Measurements from ENCODE around the gene SLC13A1.

SLC13A1 gene

DNA sequence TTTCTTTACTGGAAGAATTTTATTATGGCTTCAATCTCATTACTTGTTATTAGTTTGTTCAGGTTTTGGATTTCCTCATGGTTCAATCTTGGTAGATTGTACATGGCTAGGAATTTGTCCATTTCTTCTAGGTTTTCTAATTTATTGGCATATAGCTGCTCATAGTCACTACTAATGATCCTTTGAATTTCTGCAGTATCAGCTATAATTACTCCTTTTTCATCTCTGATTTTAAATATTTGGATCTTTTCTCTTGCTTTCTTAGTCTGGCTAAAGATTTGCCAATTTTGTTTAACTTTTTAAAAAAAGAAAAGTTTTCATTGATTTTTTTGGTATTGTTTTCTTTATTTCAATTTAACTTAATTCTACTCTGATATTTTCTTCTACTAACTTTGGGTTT, 59.2 kb downstream of the SLC13A1 start:
- no peak overlapping the region for H2AFZ ChIP-seq (ENCODE audit: low read depth, low read length)
- H3K14ac ChIP-seq (ENCODE audit: low read length in 2 of 2): no peak overlapping the region
- no peak for DNase-seq
- H2BK15ac ChIP-seq (ENCODE audit: low read depth, poor library complexity, severe bottlenecking): no peak overlapping the region
- H3K27ac ChIP-seq (ENCODE audit: low read length, poor library complexity, severe bottlenecking): no peak overlapping the region
- H3K4me3 ChIP-seq (ENCODE audit: insufficient read depth in 1 of 2, low read depth in 1 of 2, low read length in 2 of 2): no peak overlapping the region
- no peak overlapping the region for H3K4me2 ChIP-seq (ENCODE audit: low read length, poor library complexity, severe bottlenecking)
- no peak overlapping the region for H3K4ac ChIP-seq (ENCODE audit: low read depth in 1 of 2, low read length in 2 of 2)
- H4K8ac ChIP-seq (ENCODE audit: low read length): no peak overlapping the region
- H3K27me3 ChIP-seq (ENCODE audit: control insufficient read depth in 1 of 2, insufficient read depth in 1 of 2, low read length in 2 of 2): no peaks in the 10 kb centered on the region
- peaks cover 4% of the 10 kb centered on the region for H3K9me3 ChIP-seq (ENCODE audit: control insufficient read depth, low read length)
- H2BK120ac ChIP-seq (ENCODE audit: low read depth, low read length): no peak overlapping the region
- no peaks in the 10 kb centered on the region for H3K79me1 ChIP-seq (replicated peaks; ENCODE audit: low read length, poor library complexity, severe bottlenecking)
- H3K4me1 ChIP-seq (ENCODE audit: control insufficient read depth, insufficient read depth, low read depth, low read length): peaks cover 2% of the 10 kb centered on the region
- no peak overlapping the region for H2BK5ac ChIP-seq (ENCODE audit: low read depth, low read length, poor library complexity, severe bottlenecking)
- H2AK5ac ChIP-seq (ENCODE audit: low read length, severe bottlenecking): no peak overlapping the region
- no peaks in the 10 kb centered on the region for H3K36me3 ChIP-seq (ENCODE audit: control insufficient read depth in 1 of 2, insufficient read depth in 2 of 2, low read depth in 1 of 2, low read length in 2 of 2)
- H4K91ac ChIP-seq (ENCODE audit: low read length): no peak overlapping the region
- no peak overlapping the region for H3K23ac ChIP-seq (ENCODE audit: low read length in 2 of 2)
- H3K18ac ChIP-seq (ENCODE audit: low read depth in 1 of 2, low read length in 2 of 2): no peak overlapping the region
- no peak overlapping the region for H2BK12ac ChIP-seq (ENCODE audit: low read length in 2 of 2)
- no peak overlapping the region for H3K9ac ChIP-seq (ENCODE audit: low read length)

DNA sequence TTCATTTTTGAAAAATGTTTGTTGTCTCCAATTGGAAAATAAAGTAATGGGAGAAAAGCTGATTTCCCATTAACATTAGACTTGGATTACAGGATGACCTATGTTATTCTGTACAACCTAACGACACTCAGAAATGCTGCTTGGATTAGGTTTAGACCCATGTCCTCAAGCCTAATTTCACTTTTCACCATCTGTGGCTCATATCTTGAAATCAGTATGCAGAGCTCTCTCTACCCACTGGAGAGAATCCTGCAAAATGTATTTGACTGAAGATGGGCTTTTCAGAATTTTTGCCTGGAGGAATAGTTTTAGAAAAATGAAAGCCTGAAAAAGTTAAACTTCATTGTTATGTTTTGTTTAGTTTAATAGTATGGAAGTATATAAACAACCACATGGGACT, 63.8 kb downstream of the SLC13A1 start:
- H2BK5ac ChIP-seq (ENCODE audit: low read depth, low read length, poor library complexity, severe bottlenecking): no peak overlapping the region
- H3K4me1 ChIP-seq (ENCODE audit: control insufficient read depth, insufficient read depth, low read depth, low read length): no peaks in the 10 kb centered on the region
- H2AFZ ChIP-seq (ENCODE audit: low read depth, low read length): no peak overlapping the region
- 100% methylated on average over 1 of the region's 1 CpG for WGBS
- no peak overlapping the region for H2BK15ac ChIP-seq (ENCODE audit: low read depth, poor library complexity, severe bottlenecking)
- no peaks in the 10 kb centered on the region for H3K79me1 ChIP-seq (replicated peaks; ENCODE audit: low read length, poor library complexity, severe bottlenecking)
- no peak overlapping the region for H3K4ac ChIP-seq (ENCODE audit: low read depth in 1 of 2, low read length in 2 of 2)
- H2BK12ac ChIP-seq (ENCODE audit: low read length in 2 of 2): no peak overlapping the region
- no peak overlapping the region for H3K18ac ChIP-seq (ENCODE audit: low read depth in 1 of 2, low read length in 2 of 2)
- no peak overlapping the region for H3K4me2 ChIP-seq (ENCODE audit: low read length, poor library complexity, severe bottlenecking)
- H3K23ac ChIP-seq (ENCODE audit: low read length in 2 of 2): no peak overlapping the region
- no peaks in the 10 kb centered on the region for H3K9me3 ChIP-seq (ENCODE audit: control insufficient read depth, low read length)
- H3K14ac ChIP-seq (ENCODE audit: low read length in 2 of 2): no peak overlapping the region
- no peak overlapping the region for H3K4me3 ChIP-seq (ENCODE audit: insufficient read depth in 1 of 2, low read depth in 1 of 2, low read length in 2 of 2)
- no peak overlapping the region for H3K27ac ChIP-seq (ENCODE audit: low read length, poor library complexity, severe bottlenecking)
- no peaks in the 10 kb centered on the region for H3K36me3 ChIP-seq (ENCODE audit: control insufficient read depth in 1 of 2, insufficient read depth in 2 of 2, low read depth in 1 of 2, low read length in 2 of 2)
- H2AK5ac ChIP-seq (ENCODE audit: low read length, severe bottlenecking): no peak overlapping the region
- no peak overlapping the region for H4K8ac ChIP-seq (ENCODE audit: low read length)
- H2BK120ac ChIP-seq (ENCODE audit: low read depth, low read length): no peak overlapping the region
- no peaks in the 10 kb centered on the region for H3K27me3 ChIP-seq (ENCODE audit: control insufficient read depth in 1 of 2, insufficient read depth in 1 of 2, low read length in 2 of 2)
- no peak overlapping the region for H4K91ac ChIP-seq (ENCODE audit: low read length)
- no peak overlapping the region for H3K9ac ChIP-seq (ENCODE audit: low read length)
- DNase-seq: no peak

DNA sequence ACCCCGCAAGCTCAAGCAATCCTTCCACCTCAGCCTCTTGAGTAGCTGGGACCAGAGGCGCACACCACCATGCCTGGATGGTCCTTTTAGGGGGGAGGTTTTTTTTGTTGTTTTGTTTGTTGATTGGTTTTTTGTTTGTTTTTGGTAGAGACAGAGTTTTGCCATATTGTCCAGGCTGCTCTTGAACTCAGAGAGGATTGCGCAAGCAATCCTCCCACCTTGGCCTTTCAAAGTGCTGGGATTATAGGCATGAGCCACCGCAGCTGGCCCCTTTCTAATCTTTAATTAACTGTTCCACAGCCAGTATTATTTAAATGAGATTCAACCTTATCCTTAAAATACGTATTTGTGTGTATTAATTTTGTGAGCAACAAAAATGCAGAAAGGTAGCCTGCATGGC, 65.8 kb downstream of the SLC13A1 start:
- Histone ChIP-seq H2BK5ac (ENCODE audit: low read depth, low read length, poor library complexity, severe bottlenecking) (no peak overlapping the region), H4K91ac (ENCODE audit: low read length) (no peak overlapping the region), H3K9me3 (ENCODE audit: control insufficient read depth, low read length) (no peaks in the 10 kb centered on the region), H3K4me2 (ENCODE audit: low read length, poor library complexity, severe bottlenecking) (no peak overlapping the region), H3K36me3 (ENCODE audit: control insufficient read depth in 1 of 2, insufficient read depth in 2 of 2, low read depth in 1 of 2, low read length in 2 of 2) (no peaks in the 10 kb centered on the region), H3K4me1 (ENCODE audit: control insufficient read depth, insufficient read depth, low read depth, low read length) (no peaks in the 10 kb centered on the region), H4K8ac (ENCODE audit: low read length) (no peak overlapping the region), H2BK15ac (ENCODE audit: low read depth, poor library complexity, severe bottlenecking) (no peak overlapping the region), H3K18ac (ENCODE audit: low read depth in 1 of 2, low read length in 2 of 2) (no peak overlapping the region), H2AFZ (ENCODE audit: low read depth, low read length) (no peak overlapping the region), H2BK120ac (ENCODE audit: low read depth, low read length) (no peak overlapping the region), H2BK12ac (ENCODE audit: low read length in 2 of 2) (no peak overlapping the region), H3K27ac (ENCODE audit: low read length, poor library complexity, severe bottlenecking) (no peak overlapping the region), H3K14ac (ENCODE audit: low read length in 2 of 2) (no peak overlapping the region), H3K79me1 (replicated peaks; ENCODE audit: low read length, poor library complexity, severe bottlenecking) (no peaks in the 10 kb centered on the region), H3K4ac (ENCODE audit: low read depth in 1 of 2, low read length in 2 of 2) (no peak overlapping the region), H3K23ac (ENCODE audit: low read length in 2 of 2) (no peak overlapping the region), H3K27me3 (ENCODE audit: control insufficient read depth in 1 of 2, insufficient read depth in 1 of 2, low read length in 2 of 2) (no peaks in the 10 kb centered on the region), H2AK5ac (ENCODE audit: low read length, severe bottlenecking) (no peak overlapping the region), H3K4me3 (ENCODE audit: insufficient read depth in 1 of 2, low read depth in 1 of 2, low read length in 2 of 2) (no peak overlapping the region), H3K9ac (ENCODE audit: low read length) (no peak overlapping the region)
- DNase-seq: no peak
- 93% methylated on average over 2 of the region's 5 CpGs for WGBS

GRCh38 chr7:123131961-123132360, 67.8 kb downstream of the SLC13A1 start:
- H3K4me1 ChIP-seq (ENCODE audit: control insufficient read depth, insufficient read depth, low read depth, low read length): no peaks in the 10 kb centered on the region
- 80% methylated on average over 1 of the region's 1 CpG for WGBS

More at GRCh38 chr7:123131961-123132360, 67.8 kb downstream of the SLC13A1 start:
- Histone ChIP-seq H3K79me1 (replicated peaks; ENCODE audit: low read length, poor library complexity, severe bottlenecking) (no peaks in the 10 kb centered on the region), H3K36me3 (ENCODE audit: control insufficient read depth in 1 of 2, insufficient read depth in 2 of 2, low read depth in 1 of 2, low read length in 2 of 2) (no peaks in the 10 kb centered on the region), H3K4ac (ENCODE audit: low read depth in 1 of 2, low read length in 2 of 2) (no peak overlapping the region), H2BK120ac (ENCODE audit: low read depth, low read length) (no peak overlapping the region), H2BK12ac (ENCODE audit: low read length in 2 of 2) (no peak overlapping the region), H2AK5ac (ENCODE audit: low read length, severe bottlenecking) (no peak overlapping the region), H3K9ac (ENCODE audit: low read length) (no peak overlapping the region), H3K14ac (ENCODE audit: low read length in 2 of 2) (no peak overlapping the region), H3K27ac (ENCODE audit: low read length, poor library complexity, severe bottlenecking) (no peak overlapping the region), H3K9me3 (ENCODE audit: control insufficient read depth, low read length) (no peaks in the 10 kb centered on the region), H3K4me3 (ENCODE audit: insufficient read depth in 1 of 2, low read depth in 1 of 2, low read length in 2 of 2) (no peak overlapping the region), H3K4me2 (ENCODE audit: low read length, poor library complexity, severe bottlenecking) (no peak overlapping the region), H3K18ac (ENCODE audit: low read depth in 1 of 2, low read length in 2 of 2) (no peak overlapping the region), H2BK15ac (ENCODE audit: low read depth, poor library complexity, severe bottlenecking) (no peak overlapping the region), H2BK5ac (ENCODE audit: low read depth, low read length, poor library complexity, severe bottlenecking) (no peak overlapping the region), H4K8ac (ENCODE audit: low read length) (no peak overlapping the region), H4K91ac (ENCODE audit: low read length) (no peak overlapping the region), H2AFZ (ENCODE audit: low read depth, low read length) (no peak overlapping the region), H3K23ac (ENCODE audit: low read length in 2 of 2) (no peak overlapping the region), H3K27me3 (ENCODE audit: control insufficient read depth in 1 of 2, insufficient read depth in 1 of 2, low read length in 2 of 2) (no peaks in the 10 kb centered on the region)
- DNase-seq: no peak

Measured in mesenchymal stem cell (in vitro differentiated cells and primary cell).